OCI-LY7 (cell line): Measurements from ENCODE around the gene CCNI. TPM values are rescaled to one million over a fixed set of nuclear protein-coding genes. Genes with fewer than 3 reads are reported as not detected.
A peak's percentile ranks its signal among the peaks of the same experiment; 100 is the strongest.

Experiments used
- BruUV-seq: library from RNA; stranded (reverse); fragments of 400-500 nt; replicated peaks from 2 replicates; lab custom pipeline; 2021; lab: Mats Ljungman, UMichigan
- CTCF ChIA-PET: fragments of 300-600 bp; sonication (Branson Sonifier 250); formaldehyde crosslinking; loops from one replicate; lab custom pipeline; 2022; ENCODE audit warnings: antibody characterized with exemption; ENCODE audit not compliant: unreplicated experiment; lab: Charles Lee
- POLR2A ChIA-PET: fragments of 300-600 bp; sonication (Branson Sonifier 250); formaldehyde crosslinking; loops from one replicate; lab custom pipeline; 2022; ENCODE audit warnings: antibody characterized with exemption; lab: Charles Lee
- DNase-seq: peaks from one replicate; pipeline ENCODE4 v3.0.0-alpha.2; 2015; ENCODE audit warnings: low spot score
- H2AFZ ChIP-seq: fragments of 200-600 bp; sonication (generic), shearing (Covaris generic); 2 replicates; pipeline ENCODE4 v1.6.1; 2014; ENCODE audit warnings: mild to moderate bottlenecking, antibody characterized with exemption, low read length, moderate library complexity
- H3K27ac ChIP-seq: fragments of 200-600 bp; sonication (generic); 2 replicates; pipeline ENCODE4 v1.5.1; 2014; ENCODE audit warnings: mixed run types, low read depth, mild to moderate bottlenecking, moderate library complexity, low read length, inconsistent platforms; ENCODE audit not compliant: poor library complexity, severe bottlenecking
- H3K36me3 ChIP-seq: fragments of 200-600 bp; sonication (generic); 2 replicates; pipeline ENCODE4 v1.6.1; 2014; ENCODE audit warnings: mild to moderate bottlenecking, antibody characterized with exemption, low read length, moderate library complexity, mixed read lengths; ENCODE audit not compliant: insufficient read depth
- H3K4me1 ChIP-seq: fragments of 200-600 bp; sonication (generic); 2 replicates; pipeline ENCODE4 v1.5.1; 2014; ENCODE audit warnings: mild to moderate bottlenecking, low read length; ENCODE audit not compliant: insufficient read depth, poor library complexity, severe bottlenecking
- H3K4me2 ChIP-seq: fragments of 200-600 bp; sonication (generic); 2 replicates; pipeline ENCODE4 v1.6.1; 2014; ENCODE audit warnings: mild to moderate bottlenecking, low read length
- H3K4me3 ChIP-seq: fragments of 200-600 bp; sonication (generic); 2 replicates; pipeline ENCODE4 v1.5.1; 2014; ENCODE audit warnings: mild to moderate bottlenecking, low read depth, low read length; ENCODE audit not compliant: poor library complexity, severe bottlenecking
- H3K79me2 ChIP-seq: fragments of 200-600 bp; sonication (generic); 2 replicates; pipeline ENCODE4 v1.6.1; 2016; ENCODE audit warnings: low read depth, mild to moderate bottlenecking, low read length, moderate library complexity, mixed read lengths; ENCODE audit not compliant: insufficient read depth
- H3K9me2 ChIP-seq: fragments of 200-600 bp; sonication (generic); 2 replicates; pipeline ENCODE4 v1.6.1; 2016; ENCODE audit warnings: mild to moderate bottlenecking, low read length, mixed read lengths; ENCODE audit not compliant: insufficient read depth
- H3K9me3 ChIP-seq: fragments of 200-600 bp; sonication (generic); 2 replicates; pipeline ENCODE4 v1.6.1; 2014; ENCODE audit warnings: mild to moderate bottlenecking, mixed run types, low read length, mixed read lengths
- H4K20me1 ChIP-seq: fragments of 200-600 bp; sonication (generic); 2 replicates; pipeline ENCODE4 v1.6.1; 2014; ENCODE audit warnings: mild to moderate bottlenecking, antibody characterized with exemption, low read length, moderate library complexity, mixed read lengths; ENCODE audit not compliant: insufficient read depth
- CTCF ChIP-seq: fragments of 200-600 bp; sonication (generic); conservative IDR thresholded peaks from 2 replicates; pipeline ENCODE4 v1.5.1; 2014; ENCODE audit warnings: mild to moderate bottlenecking, antibody characterized with exemption, low read length, moderate library complexity, mixed read lengths
- EZH2phosphoT487 ChIP-seq: fragments of 200-600 bp; sonication (generic); IDR thresholded peaks from 2 replicates; pipeline ENCODE4 v1.6.1; 2018; ENCODE audit warnings: low read depth, borderline replicate concordance, mild to moderate bottlenecking, mixed run types, antibody characterized with exemption, low read length, moderate library complexity, mixed read lengths
- intact Hi-C: fragments of 100-400 bp; cut with micrococcal nuclease; formaldehyde crosslinking; loops from one replicate; pipeline ENCODE4 v1.10.0; 2022; ENCODE audit not compliant: unreplicated experiment
- total RNA-seq, 2 experiments: library from RNA; depleted of rRNA in 1 of 2; stranded (reverse); fragments of >200 nt in 1 of 2; shearing (Covaris generic) in 1 of 2; gene quantifications; 2 replicates each; pipeline ENCODE4 v1.2.3, GENCODE V29; 2014 to 2022

Gene CCNI
- total RNA-seq, 2 experiments from 2014 or later = 105 to 293 TPM

DNA sequence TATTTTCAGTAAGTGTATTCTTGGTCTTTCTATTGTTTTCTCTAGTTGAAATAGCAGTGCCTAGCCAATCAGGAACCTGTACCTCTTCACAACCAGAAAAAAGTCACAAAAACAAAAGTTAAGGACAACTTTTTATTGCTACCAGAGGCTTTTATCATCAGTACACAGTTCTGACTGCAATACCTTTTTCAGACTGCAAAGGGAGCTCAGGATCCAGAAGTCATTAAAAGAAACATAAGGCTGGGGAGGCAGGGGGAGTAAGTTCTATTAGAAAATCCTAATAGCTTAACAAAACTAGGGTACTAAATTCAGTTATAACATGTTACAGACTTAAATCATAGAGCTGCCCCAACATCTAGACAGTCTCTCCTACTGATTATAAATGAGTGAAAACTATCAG, 28.8 kb downstream of the CCNI start:
- no TSS peak for BruUV-seq
- Histone ChIP-seq H2AFZ (no peak overlapping the region), H3K4me1 (no peaks in the 10 kb centered on the region), H3K4me2 (no peak overlapping the region), H3K27ac (no peak overlapping the region), H3K36me3 (peaks cover 88% of the 10 kb centered on the region), H3K9me2 (no peaks in the 10 kb centered on the region), H3K9me3 (no peaks in the 10 kb centered on the region), H4K20me1 (no peaks in the 10 kb centered on the region), H3K79me2 (peaks cover 13% of the 10 kb centered on the region; the same call in 1 of the 2 replicates), H3K4me3 (no peak overlapping the region)
- peak; percentile 73 for TF ChIP-seq CTCF
- no peak for TF ChIP-seq EZH2phosphoT487
- ChIA-PET POLR2A (interaction anchor here (0.6 to 1.1 kb wide), 4 partner anchors 9 to 96 kb away, joined by 3 to 8 read pairs (median 4); no protein-coding TSS in a partner anchor), CTCF (interaction anchor here (1.2 kb wide), 1 partner anchor 156 kb away, joined by 6 read pairs; no protein-coding TSS in a partner anchor)
- intact Hi-C loops = no loop called here
- peak; percentile 40 for DNase-seq

DNA sequence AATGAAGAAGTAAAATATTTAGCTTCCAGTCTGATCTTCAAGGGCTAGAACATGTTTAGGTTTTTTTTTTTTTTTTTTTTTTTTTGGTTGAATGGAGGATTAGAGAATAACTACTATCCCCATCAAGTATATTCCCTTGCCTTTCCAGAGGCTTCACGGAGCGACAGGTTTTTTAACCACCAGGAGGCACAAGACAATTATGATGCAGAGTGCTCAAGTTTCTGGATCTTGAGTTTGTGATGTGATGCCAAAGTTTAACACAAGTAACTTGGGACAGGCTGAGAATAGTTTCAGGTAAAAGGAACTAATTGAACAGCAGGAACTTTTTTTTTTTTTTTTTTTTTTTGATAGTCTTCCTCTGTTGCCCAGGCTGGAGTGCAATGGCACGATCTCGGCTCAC, 30.3 kb downstream of the CCNI start:
- Histone ChIP-seq H2AFZ (no peak overlapping the region), H3K4me3 (no peak overlapping the region), H3K4me1 (peaks cover 8% of the 10 kb centered on the region), H3K79me2 (0 out of 2 replicates have a peak, but pooled peaks cover under 1% of the 10 kb centered on the region), H3K27ac (no peak overlapping the region), H3K36me3 (peaks cover 76% of the 10 kb centered on the region), H4K20me1 (no peaks in the 10 kb centered on the region), H3K9me2 (no peaks in the 10 kb centered on the region), H3K4me2 (no peak overlapping the region), H3K9me3 (no peaks in the 10 kb centered on the region)
- ChIA-PET POLR2A (interaction anchor here (0.6 to 1.3 kb wide), 7 partner anchors 12 to 158 kb away, joined by 3 to 9 read pairs (median 4); no protein-coding TSS in a partner anchor), CTCF (interaction anchor here (1.0 to 1.5 kb wide), 2 partner anchors 11 to 158 kb away, joined by 3 read pairs; no protein-coding TSS in a partner anchor)
- no TSS peak for BruUV-seq
- intact Hi-C loops = loop anchor here (2.0 kb wide), 2 partner anchors 95 to 157 kb away; no protein-coding TSS in a partner anchor
- TF ChIP-seq CTCF (no peak), EZH2phosphoT487 (no peak)
- no peak for DNase-seq
